NCI-H187 treated with DMSO at 0.1 percent for 48 hours (cell line): ENCODE results near the gene CCDC15.
"Not testable (repeated sequence)": the region's sequence is repeated elsewhere in the genome, so short reads cannot be mapped to it uniquely, and the experiment has no call there.

Experiments used
- DNase-seq: peaks from one replicate; lab custom pipeline; 2025; lab: John Stamatoyannopoulos, UW

CCDC15 gene

DNA sequence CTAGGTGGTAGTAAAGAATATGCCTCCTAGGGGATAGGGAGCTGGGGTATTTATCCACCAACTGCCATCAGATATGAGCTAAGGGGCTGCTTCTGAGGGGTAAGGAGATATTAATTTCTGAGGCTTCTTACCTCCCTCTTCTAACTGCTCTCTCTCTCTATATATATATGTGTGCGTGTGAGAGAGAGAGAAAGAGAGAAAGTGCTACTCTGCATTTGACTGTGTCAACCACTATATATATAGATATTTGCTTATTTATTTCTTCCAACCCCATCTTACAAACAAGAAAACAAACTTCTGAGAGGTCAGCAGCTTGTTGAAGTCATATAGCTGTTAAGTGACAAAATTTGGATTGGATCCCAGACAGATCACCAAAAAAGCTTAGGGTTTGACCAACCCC is 12.3 kb upstream of the CCDC15 start:
- no peak for DNase-seq

DNA sequence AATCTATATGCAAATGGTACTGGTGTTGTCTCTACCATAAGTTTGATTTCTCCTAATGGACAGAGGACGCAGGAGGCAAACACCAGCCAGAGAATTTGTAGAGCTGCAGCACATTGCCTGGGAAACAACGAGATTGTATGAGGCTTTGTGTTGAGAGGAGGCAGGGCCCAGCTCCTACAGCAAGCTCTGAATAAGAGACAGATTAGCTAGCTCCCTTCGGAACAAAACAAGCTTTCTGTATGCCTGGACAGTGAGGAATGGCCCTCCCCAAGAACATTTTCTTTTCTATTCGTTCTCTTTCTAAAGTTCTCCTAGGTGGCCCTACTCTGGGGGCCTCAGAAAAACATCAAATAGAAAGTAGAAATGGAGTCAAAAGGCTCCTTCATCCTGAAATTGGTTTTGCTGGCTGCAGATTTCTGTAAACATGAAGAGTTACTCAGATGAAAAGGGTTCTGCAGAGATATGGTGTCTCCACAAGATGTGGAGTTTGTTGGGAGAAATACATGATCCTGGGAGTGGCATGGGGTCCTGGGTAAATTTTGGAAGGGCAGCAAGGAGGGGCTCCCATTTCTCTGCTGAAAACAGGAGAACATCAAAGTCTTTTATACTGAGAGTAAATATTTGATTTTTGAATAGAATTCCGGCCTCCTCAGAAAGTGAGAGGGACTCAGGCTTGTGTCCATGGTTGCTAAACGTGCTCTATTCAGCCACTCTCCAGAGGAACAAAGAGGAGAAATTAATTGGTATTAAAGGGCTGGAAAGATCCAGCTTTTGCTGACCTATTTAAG is 11.3 kb upstream of the CCDC15 start:
- no peak for DNase-seq

DNA sequence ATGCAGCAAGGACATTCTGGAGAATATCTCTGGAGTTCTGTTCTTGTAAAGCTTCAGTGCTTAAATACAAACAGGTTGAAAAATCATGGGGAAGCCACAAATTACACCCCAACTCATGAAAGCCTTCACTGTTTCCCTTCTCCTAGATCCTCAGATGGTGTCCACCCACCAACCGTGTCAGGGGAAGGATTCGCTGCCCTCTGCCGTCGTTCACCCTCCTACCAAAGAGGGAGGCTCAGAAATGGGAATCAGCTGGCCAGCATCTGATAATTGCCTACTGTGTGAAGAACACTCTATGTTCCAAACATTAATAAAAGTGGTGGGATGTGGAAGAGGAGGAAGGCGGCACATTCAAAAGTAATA is 10.8 kb upstream of the CCDC15 start:
- no peak for DNase-seq

DNA sequence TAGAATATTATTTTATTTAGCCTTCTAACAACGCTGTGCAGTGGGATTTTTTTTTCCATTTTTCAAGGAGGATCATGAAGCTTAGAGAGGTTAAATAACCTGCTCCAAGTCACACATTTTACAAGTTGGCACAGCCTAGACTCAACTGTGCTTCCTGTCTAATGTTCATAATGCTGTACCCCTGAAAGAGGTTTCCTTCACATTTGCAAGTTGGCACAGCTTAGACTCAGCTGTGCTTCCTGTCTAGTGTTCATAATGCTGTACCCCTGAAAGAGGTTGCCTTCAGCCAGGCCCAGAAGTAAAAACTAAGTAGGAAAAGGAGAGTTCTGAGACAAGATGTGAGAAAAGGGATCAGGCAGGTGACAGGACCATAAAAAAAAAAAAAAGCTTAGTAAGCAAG is 10.3 kb upstream of the CCDC15 start:
- no peak for DNase-seq

DNA sequence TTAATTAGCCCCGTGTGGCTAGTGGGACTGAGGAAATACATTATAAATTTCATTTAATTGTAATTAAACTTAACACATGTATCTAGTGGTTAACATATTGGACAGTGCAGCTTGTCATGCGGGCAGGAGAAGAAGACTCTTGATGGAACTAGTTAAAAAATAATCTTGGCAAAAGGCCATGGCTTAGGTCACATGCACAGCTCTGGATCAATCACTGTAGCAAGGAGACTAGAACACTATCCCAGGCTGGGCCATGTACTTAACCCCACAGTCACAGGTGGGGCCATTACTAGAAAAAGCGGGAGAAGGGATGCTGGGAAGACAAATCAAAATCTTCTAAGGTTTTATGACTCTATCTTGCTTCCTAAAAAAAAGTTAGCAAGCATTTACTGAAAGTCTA is 9.4 kb upstream of the CCDC15 start:
- no peak for DNase-seq

DNA sequence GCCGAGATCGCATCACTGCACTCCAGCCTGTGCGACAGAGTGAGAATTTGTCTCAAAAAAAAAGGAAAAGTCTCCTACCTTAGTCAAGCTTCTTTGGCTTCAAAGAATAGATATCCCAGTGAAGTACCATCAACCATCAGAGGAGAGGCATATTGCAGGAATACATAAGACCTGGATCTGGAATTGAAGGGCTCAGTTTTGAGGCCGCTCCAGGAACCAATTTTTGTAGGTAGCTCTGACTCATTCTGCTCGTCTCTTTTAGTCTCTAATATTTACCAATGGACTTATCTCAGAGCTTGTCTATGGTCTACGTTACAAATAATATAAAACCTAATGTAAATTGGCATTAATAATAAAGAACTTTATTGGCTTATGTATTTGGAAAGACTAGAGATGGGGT is 8.2 kb upstream of the CCDC15 start:
- no peak for DNase-seq

DNA sequence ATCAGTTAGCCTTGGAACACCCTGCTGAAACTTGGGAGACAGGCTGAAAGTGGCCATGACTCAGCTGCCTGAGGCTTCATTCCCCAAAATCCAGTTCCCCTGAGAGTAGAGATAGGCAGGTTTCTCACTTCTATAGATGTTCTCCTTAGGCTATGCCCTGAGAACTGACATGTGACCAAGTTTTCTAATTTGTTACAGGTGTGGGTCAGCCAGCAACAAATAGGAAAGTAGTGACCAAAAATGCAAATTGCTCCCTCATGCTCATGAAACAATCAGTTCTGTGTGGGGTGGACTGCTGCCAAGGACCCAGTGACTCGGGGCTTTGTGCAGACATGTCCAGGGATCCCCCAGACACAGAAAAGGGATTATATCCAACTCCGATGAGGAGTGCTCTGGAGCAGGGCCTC is 7.3 kb upstream of the CCDC15 start:
- no peak for DNase-seq

DNA sequence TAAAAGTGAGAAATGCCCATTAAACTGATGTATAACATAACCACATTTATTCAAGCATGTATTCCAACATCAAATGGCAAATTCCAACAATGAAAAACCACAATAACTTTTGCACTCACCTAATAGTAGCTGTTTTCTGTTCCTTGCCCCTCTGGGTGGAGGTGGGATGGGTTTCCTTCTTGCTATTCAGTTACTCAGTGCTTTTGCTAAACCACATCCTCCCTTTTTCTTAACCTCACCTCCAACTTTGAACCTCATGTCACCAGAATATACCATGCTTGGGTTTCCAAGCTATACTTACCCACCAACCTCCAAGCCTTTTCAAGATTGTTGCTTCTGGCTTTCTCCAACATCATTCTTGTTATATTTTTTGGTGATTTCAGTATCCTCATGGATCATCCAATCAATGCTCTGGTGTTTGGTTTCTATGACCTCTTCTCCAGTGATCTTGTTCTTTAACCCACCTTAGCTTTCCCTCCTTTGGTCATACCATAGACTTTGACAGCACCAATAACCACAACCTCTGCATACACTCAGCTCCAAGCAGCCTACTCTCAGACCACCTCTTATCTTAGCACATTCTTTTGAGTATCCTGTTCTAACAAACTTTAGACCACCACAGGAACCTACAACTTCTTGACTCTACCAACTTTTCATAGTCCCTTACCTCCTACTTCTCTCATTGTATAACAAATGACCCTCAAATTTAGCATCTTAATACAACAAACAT is 3.2 kb upstream of the CCDC15 start:
- DNase-seq: no peak

DNA sequence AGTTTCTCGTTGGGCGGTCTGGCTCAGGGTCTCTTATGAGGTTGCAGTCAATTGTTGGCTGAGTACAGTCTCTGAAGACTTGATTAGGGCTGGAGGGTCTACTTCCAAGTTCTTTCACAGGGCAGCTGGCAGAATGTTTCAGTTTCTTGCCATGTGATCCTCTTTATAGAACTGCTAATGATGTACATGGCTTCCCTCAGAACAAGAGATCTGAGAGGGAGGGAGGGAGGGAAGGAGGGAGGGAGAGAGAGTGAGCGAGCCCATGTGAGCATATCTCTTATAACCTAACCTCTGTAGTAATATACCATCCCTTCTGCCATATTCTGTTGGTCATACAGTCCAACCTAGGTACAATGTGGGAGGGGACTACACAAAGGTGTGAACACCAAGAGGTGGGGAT is 2.7 kb upstream of the CCDC15 start:
- no peak for DNase-seq

DNA sequence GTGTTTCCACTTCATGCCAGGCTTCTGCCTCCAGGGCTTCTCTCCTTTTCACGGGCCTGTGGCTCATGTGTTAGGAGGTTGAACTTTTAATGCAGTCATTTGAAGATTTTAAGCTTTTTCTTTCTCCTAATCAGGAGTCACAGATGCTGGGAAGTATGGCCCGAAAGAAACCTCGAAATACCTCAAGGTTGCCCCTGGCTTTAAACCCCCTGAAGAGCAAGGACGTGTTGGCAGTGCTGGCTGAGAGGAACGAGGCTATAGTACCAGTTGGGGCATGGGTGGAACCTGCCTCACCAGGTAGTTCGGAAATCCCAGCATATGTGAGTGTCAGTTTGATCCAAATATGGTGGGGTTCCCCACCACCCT is 571 bp downstream of the CCDC15 start:
- no peak for DNase-seq

DNA sequence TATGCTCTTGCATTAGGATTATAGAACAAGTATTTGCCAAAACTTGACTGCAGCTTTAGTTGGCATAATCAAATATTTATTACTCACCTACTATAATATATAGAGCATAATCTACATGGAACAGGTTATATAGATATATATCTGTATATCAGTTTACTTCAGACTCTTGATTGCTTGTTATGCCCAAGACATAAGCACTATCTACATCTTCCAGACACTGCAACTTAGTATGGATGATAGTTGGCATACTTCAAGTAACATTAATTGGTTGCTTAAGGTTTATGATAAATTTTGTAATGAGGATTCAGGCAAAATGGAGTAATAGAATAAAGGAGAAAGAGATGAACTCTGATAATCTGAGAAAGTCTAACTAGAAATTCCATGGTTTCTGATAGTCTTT is 1.0 kb downstream of the CCDC15 start:
- no peak for DNase-seq

DNA sequence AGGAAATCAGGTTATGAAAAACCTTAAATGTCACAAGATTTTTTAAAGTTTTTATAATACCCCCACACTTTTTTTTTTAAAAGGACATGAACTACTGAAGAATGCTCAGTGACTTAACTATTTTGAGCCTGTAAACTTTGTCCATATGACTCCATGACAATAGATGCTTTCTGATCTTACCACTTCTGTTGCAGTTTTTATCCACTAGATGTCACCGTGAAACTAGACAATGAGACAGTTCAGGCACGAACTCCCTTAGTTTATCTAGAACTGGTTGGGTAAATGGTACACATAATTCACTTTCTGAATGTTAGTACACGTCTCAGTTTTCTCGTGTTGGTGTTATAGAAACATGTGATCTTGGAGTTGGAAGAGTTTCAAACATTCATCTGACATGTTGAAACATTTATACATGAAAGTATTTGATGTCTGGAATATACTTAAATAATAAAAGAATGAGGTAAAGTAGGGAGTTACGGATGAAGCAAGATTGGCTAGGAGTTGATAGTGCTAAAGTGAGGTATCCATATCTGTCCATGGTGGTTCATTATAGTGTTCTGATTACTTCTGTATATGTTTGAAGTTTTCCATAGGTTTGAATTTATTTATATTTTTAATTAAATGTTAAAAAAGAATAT is 8.1 kb downstream of the CCDC15 start:
- DNase-seq: no peak

DNA sequence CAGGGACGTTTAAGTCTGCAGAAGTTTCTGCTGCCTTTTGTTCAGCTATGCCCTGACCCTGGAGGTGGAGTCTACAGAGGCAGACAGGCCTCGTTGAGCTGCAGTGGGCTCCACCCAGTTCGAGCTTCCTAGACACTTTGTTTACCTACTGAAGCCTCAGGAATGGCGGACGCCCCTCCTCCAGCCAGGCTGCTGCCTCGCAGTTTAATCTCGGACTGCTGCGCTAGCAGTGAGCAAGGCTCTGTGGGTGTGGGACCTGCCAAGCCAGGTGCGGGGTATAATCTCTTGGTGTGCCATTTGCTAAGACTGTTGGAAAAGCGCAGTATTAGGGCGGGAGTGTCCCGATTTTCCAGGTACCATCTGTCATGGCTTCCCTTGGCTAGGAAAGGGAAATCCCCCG is 14.2 kb downstream of the CCDC15 start:
- DNase-seq: not testable (repeated sequence)

DNA sequence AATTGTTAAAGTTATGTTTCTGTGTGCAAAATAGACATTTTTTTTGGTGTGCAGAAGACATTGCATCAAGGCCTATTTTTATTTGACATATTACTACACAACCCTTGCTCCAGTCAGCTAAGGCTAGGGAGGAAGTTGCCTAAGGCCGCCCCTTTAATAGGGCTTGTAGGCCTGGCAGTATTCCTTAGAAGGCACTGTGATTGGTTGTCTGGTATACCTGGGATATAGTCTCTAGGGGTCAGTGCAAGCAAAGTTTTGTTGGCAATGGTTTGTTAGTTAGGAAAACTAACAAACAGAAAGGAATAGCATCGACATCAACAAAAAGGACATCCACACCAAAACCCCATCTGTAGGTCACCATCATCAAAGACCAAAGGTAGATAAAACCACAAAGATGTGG is 16.9 kb downstream of the CCDC15 start:
- no peak for DNase-seq

DNA sequence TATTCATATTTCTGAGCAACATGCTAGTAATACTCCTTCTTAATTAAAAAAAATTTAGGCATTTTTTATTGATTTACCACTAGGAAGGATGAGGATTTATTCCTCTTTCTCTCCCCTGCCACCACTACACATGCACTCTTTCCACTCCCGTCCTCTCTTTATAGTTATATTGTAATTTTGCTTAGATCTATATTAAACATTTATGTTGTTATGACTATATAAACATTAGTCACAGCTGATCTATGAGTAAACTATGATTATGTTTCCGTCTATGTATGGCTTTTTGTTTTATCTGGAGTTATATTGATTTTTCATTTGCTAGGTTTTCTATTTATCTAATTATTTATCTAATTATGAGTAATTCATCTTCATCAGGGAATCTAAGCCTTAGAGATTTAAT is 17.8 kb downstream of the CCDC15 start:
- DNase-seq: no peak

DNA sequence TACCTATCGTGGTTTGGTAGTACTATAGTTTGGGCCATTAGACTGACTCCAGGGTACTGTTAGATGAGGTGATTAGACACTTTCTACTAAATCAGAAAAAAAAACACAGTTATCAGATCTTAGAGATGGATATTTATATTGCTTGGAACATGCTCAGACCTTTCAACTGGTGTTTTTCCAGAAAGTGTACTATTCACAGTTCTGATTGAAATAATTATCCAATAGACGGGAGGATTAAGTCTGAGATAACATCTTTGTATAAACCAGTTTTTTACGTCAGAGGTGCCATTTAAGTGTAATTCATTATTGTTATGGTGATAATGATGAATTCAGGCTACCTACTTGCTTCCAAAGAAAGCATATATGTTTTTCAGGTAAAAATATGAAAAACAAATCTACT is 22.5 kb downstream of the CCDC15 start:
- no peak for DNase-seq

DNA sequence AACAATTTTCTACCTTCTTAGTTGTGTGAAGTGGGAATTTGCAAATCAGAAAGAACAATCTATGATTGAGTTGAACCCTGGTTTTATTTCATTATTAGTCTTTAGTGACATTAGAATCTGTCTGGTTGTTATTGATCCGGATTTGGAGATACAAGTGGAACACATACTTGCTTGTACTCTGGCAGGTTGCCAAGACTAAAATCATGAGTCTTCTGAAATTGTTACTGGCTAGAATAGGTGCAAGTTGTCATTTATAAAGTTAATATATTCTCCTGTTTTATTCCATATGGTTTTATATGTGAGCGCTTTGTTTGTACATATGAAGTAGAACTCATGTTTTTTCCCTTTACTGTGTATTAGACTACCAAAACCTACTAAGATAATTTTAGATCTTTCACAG is 23.0 kb downstream of the CCDC15 start:
- DNase-seq: no peak

DNA sequence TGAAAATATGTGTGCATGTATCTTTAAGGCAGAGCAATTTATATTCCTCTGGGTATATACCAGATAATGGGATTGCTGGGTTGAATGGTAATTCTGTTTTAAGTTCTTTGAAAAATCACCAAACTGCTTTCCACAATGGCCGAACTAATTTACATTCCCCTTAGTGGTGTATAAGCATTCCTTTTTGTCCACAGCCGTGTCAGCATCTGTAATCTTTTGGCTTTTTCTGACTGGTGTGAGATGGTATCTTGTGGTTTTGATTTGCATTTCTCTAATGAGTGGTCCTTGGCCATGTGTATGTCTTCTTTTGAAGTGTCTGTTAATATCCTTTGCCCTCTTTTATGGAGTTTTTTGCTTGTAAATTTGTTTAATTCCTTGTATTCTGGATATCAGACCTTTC is 24.3 kb downstream of the CCDC15 start:
- DNase-seq: no peak

DNA sequence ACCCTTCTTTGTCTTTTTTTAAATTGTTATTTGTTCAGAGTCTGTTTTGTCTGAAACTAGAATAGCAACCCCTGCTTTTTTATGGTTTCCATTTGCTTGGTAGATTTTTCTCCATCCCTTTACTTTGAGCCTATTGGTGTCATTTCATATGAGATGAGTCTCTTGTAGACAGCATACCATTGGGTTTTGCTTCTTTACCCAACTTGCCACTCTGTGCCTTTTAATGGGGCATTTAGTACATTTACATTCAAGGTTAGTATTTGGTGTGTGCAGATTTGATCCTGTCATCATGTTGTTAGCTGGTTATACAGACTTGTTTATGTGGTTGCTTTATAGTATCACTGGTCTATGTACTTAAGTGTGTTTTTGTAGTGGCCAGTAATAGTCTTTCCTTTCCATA is 28.0 kb downstream of the CCDC15 start:
- no peak for DNase-seq

DNA sequence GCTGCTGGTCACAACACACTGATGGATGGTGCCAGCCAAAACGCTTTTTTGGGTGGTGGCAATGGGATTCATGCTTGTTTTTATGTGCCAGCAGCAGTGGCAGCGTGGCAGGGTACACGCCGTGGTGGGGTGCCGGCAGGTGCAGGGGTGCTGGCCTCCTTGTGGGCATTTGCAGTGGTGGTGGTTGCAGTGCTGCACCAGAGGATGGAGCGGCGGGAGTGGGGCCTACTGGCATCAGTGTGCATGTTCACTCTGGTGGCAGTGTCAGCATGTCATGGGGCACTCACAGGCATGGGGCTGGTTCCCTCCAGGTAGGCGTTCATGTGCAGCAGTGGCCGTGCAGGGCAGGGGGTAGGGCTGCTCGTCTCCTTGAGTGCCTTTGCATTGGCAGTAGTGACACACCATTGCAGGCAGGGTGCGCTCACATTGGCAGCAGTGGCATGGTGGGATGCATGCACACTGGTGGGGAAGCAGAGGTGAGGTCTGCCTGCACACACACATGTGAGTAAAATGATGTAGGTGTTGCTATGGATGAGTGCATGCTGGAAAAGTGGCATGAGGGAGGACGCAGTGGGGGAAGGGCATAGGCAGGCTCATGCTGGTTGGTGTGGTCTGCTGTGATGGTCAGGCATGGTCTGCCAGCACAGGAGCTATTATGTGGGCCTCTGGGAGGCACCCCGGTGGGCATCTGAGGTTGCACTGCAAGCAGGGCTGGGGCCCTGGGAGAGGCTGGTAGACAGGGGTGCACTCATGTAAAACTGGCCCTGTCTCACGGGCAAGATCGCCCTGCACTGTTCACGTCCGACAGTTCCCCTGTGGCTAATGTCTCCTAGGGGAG is 29.9 kb downstream of the CCDC15 start:
- no peak for DNase-seq

DNA sequence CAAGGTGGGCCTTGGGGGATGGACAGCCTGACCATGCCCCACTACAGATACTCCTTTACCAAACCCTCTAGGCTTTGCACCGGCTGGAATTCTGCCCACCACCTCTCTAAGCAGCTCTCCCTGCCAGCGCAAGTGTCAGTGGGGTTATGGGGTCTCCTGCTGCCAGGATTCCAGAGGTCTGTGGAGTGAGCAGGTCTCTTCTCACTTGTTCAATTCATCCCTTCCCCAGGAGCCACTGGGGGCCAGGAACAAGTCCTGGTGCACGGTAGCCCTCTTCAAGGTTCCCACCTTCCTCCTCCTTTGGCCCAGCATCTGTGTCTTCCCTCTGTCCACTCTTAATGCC is 30.5 kb downstream of the CCDC15 start:
- no peak for DNase-seq

DNA sequence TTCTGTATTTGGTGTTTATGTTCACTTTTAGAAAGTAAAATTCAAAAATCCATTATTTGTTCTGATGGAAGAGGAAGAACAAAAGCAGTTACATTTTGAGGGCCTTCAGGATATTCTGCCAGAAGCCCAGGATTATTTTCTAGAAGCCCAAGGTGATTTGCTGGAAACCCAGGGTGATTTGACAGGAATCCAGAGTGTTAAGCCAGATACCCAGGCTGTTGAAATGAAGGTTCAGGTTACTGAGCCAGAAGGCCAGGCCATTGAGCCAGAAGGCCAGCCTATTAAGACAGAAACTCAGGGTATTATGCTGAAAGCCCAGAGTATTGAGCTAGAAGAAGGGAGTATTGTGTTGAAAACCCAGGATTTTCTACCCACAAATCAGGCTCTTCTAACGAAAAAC is 33.1 kb downstream of the CCDC15 start:
- DNase-seq: no peak

DNA sequence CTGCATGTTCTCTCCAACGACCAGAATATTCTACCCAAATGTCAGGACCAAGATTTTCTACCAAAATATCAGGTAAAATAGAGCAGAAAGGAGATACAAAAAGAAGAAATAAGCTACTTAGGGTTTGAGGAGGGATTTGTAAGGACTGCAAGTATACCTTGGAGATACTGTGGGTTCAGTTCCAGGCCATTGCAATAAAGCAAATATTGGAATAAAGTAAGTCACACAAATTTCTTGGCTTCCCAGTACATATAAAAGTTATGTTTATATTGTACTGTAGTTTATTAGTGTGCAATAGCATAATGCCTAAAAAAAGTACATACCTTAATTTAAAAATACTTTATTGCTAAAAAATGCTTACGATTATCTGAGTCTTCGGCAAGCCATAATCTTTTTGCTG is 34.1 kb downstream of the CCDC15 start:
- no peak for DNase-seq
